Iris pigment epithelial cell (primary cell): ENCODE measurements around the gene CAPNS2.
"Not testable (repeated sequence)": the region's sequence is repeated elsewhere in the genome, so short reads cannot be mapped to it uniquely, and the experiment has no call there.

ENCODE experiments used
- DNase-seq: peaks from one replicate; pipeline ENCODE4 v3.0.0-alpha.2; 2011; ENCODE audit warnings: low read depth

Gene CAPNS2

DNA sequence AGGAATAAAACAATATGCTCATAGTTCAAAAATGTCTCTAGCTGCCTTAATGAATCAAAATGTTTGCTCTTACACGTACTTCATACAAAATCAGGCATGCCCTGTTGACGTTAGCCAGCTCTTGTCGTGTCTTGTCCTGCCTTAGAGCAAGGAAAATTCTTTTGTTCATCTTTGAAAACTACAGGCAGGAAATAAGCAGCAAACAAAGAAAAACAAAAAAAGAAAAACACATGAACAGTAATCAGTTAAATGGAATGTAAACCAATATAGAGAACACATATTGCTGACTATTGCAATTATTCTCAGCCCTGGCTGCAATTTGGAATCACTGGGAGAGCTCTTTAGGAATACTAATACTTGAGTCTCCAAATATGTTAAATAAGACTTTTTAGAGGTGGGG is 1.7 kb downstream of the CAPNS2 start:
- DNase-seq = no peak

DNA sequence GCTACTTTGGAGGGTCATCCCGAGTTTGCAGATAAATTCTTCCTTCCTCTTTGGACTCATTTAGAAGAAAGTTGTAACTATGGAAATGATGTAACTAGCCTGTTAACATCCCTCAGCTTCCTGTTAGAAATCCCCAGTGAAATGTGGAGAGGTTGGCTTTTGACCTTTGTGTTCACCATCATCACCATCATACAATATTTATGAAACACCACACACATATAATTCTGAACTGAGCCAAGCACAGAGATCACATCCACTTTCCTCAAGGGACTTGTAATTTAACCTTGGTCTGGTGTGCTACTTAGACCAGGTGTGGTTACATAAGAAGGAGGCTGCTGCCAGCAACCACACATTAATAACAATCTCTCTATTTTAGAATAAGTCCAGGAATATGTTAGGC is 2.5 kb downstream of the CAPNS2 start:
- no peak for DNase-seq

DNA sequence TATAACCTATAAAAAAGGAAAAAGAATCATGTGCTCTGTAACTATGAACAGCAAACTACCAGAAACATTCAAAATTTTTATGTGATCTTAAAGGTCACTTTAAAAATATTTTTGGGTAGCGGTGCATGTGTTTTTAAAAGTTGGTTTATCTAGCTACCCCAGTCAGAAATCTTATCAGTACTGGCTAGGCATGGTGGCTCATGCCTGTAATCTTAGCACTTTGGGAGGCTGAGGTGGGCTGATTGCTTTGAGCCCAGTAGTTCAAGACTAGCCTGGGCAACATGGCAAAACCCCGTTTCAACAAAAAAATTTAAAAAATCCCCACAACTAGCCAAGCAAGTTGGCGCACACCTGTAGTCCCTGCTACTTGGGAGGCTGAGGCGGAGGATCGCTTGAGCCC is 3.7 kb downstream of the CAPNS2 start:
- DNase-seq = no peak

DNA sequence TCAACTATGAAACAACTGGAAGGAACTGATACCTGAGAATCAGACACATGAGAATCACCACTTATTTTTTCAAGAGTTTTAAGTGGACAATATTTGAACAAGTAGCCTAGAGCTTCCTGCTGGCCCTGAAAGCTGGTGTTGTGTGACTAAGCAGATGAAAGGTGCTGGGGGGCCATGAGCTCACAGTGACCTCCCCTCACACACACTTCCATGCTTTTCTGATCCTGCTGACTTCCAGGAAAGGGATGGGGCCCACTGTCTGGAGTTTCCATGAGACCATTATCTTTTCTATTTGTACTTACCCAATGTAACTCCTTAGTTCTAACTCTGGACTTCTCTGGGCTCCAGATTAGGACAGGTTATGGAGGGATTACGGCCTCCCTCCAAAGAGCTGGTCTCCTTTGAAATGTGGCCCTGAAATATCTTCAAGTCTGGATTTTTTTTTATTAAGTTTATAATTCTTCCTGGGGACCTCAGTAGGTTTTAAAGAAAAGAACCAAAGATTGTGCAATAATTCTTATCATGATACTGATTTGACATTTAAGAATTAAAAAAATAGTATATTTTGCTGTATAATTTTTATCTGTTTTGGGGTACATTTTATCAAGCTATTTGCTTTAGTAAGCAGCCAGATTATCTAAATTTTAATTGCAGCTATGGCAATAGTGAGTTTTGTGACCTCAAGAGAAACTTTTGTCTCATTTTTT is 4.9 kb downstream of the CAPNS2 start:
- no peak for DNase-seq

DNA sequence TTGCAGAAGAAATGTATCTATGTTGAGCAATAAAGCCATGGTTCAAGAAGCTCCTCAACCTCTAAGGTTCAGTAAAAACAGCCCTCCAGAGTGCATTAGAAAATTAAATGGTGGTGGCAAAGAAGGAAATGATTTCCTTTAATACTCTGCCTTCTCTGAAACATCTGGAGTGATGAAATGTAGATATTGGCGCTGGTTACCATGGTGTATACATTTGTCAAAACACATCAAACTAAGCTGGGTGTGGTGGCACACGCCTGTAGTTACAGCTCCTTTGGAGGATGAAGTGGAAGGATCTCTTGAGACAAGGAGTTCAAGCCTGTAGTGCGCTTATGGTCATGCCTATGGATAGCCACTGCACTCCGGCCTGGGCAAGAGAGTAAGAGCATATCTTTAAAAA is 6.0 kb downstream of the CAPNS2 start:
- DNase-seq = no peak

DNA sequence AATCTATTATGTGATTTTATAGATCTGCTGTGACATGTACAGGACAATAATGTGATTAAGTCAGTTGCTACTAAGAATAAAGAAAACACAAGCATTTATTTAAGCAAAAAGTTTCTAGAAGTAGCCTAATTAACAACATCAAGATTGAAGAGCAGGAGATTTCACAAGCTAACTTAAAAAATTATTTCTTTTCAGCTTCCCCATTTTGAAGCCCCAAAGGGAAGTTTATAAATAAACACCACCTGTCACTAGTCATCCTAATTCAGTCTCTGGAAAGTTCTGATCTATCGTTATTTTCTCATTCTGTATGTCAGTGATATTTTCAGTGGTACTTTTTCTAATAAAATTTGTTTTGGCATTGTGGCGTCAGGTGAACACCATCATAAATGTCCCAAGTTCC is 8.3 kb downstream of the CAPNS2 start:
- no peak for DNase-seq

DNA sequence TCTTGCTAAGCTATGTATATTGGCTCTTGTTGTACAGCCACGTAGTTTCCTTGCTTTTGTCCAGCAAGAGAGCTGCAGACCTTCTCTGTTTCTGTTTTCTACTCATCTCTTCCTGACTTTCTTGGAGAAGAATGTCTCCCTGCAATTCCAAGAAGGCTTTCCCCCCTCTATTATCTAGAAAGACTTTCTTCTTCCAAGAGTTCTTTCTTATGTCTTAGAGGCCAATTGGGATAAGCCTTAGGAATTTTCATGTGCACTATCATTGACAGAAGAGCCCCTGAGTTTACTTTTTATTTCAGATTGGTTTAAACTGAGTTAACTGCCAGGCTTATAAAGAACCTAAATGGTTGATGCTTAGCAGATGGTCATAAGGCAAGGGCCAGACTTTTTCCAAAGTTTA is 9.0 kb downstream of the CAPNS2 start:
- DNase-seq = no peak

DNA sequence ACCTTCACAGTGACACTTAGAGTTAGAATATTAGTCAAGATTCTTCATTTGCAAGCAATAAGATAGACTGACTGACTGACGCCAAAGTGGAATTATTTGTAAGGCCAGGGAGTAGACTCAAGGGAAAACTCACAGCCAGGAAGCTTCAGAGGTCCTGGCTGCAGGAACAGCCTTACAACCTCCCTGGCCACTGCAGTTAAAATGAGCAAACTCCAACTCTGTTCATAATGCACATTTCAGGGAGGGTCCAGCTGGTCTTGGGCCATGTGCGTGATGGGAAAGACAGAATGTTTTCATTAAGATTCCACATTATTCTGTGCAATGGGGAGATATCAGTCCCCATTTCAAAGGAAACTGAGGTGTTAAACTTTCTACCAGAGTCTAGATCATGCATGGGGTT is 9.9 kb downstream of the CAPNS2 start:
- no peak for DNase-seq

DNA sequence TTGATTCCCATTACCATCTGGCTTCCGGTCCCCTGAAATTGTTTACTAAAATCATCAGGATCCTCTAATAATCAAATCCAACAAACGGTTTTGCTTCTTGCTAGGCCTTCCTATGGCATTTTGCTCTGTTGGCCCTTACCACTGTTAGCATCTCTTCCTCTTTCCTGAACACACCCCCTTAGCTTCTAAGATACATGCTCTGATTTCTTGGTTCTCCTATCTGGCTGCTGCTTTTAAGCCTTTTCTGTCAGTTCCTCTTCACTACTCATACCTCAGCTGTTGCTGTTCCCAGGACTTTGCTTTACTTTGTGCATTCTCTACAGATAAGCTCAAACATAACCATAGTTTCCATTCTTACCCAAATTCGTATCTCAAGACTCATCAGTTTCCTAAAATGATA is 11.4 kb downstream of the CAPNS2 start:
- DNase-seq = no peak

DNA sequence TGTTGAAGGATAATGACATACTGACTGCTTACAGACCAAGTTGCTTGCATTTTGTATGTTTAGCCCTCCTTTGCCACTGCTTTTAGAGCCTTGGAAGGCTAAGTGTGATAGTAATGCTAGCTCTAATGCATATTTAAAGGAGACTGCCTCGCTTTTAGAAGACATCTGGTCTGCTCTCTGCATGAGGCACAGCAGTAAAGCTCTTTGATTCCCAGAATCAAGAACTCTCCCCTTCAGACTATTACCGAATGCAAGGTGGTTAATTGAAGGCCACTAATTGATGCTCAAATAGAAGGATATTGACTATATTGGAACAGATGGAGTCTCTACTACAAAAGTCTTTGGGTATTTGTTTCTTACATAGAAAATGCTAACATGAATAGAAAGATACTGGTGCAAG is 19.1 kb downstream of the CAPNS2 start:
- DNase-seq = no peak

DNA sequence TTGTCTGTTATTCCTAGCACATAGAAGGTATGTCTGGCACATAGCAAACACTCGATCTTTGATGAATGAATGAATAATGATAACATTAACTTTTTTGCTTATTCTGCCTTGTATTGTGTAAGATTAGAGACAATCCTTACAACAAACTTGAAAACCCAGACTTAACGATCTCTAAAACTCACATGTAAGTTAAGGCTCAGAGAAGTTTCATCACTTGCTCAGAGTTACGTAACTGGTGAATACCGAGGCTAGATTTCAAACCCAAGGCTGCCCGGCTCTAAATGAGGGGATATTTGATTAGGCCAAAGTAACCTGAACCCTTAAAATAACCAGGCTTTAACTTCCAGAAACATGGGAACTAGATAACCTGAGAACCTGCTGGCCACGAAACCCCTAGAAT is 22.3 kb downstream of the CAPNS2 start:
- DNase-seq = no peak

DNA sequence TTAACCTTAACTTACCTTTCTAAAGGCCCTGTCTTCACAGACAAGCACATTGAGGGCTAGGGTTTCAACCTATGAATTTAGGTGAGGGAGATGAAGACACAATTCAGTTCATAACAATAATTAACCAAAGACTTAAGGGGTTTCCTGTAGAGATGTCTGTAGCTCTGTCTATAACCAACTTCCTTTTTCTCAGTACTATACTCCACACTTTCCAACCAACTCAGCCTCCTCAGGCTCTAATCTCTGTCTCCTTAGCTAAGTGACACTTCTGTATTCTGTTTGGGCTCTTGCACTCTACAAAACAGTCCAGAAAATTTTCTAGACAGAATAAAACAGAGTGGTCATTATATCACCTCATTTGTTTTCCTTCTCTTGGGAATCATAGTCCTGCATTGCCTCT is 25.8 kb downstream of the CAPNS2 start:
- DNase-seq = no peak

DNA sequence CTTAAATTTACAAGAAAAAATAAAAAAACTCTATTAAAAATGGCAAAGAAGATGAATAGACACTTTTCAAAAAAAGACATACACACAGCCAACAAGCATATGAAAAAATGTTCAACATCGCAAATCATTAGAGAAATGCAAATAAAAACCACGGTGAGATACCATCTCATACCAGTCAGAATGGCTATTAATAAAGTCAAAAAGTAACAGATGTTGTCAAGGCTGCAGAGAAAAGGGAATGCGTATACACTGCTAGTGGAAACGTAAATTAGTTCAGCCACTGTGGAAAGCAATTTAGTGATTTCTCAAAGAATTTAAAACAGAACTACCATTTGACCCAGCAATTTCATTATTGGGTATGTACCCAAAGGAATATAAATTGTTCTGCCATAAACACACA is 31.4 kb downstream of the CAPNS2 start:
- no peak for DNase-seq

DNA sequence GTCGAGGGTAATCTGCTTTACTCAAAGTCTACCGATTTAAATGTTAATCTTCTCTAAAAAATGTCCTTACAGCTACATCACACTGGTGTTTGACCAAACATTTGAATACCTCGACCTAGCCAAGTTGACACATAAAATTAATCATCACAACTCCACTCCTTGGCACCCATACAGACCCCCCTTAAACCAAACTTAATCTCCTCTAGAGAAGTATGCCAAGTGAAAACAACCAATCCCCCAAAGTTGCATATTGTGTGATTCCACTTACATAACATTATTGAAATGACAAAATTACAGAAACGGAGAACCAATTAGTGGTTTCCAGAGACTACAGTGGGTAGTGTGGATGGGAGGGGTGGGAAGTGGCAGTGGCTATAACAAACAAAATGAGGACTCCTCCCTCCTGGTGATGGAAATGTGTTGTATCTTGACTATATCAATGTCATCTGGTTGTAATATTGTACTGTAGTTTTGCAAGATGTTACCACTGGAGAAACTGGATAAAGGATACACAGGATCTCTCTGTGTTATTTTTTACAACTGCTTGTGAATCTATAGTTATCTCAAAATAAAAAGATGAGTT is 39.4 kb downstream of the CAPNS2 start:
- DNase-seq = no peak

DNA sequence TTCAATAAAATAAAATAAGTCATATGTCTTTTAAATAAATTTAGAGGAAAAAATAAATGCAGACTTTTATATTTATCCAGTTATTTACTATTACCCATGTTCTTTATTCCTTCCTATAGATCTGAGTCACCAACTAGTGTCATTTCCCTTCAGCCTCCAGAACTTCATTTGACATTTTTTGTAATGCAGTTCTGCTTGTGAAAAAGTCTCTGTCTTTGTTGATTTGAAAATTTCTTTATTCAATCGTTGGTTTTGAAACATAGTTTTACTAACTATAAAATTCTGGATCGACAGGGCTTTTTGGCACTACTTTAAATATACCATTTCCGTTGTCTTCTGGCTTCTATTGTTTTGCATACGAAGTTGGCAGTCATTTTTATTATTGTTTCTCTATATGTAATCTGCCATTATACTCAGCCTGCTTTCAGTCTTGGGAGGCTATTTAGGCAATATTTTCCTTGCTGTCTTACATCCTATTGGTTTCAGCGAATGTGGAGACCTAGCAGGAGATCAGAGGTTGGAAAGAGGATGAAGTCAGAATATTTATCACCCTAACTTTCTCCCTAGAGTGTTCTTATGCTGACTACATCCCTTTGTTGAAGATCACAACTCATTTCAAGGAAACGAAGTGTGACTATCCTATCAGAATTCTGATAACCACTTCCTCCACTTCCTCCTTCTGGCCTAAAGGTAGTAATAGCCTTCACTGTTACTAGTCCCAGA is 47.3 kb downstream of the CAPNS2 start:
- no peak for DNase-seq

DNA sequence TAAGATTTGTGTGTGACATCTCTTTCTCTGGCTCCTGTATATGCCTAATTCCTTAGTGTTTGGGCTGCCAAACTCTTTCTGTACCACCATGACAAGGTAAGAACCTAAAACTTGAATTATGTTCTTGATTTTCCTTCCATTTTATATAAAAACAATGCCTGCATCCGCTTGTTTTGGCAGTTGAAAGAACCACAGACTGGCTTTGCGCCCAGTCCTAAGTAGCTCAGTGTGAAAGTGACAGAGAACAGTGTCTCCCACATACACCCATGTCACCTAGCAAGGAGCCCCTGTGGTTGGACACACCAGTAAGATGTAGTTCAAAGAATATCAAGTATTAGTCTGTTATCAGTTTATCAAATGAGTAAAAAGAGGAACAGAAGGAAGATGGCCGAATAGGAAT is 48.6 kb downstream of the CAPNS2 start:
- no peak for DNase-seq

DNA sequence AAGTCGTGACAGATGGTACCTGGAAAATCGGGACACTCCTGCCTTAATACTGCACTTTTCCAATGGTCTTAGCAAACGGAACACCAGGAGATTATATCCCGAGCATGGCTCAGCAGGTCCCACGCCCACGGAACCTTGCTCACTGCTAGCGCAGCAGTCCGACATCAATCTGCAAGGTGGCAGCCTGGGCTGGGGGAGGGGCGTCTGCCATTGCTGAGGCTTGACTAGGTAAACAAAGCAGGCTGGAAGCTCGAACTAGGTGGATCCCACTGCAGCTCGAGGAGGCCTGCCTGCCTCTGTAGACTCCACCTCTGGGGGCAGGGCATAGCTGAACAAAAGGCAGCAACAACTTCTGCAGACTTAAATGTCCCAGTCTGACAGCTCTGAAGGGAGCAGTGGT is 49.2 kb downstream of the CAPNS2 start:
- not testable (repeated sequence) for DNase-seq
